ENCODE measurements around the gene TMEM97. TPM values are rescaled to one million over a fixed set of nuclear protein-coding genes. Genes with fewer than 3 reads are reported as not detected.
A peak's percentile ranks its signal among the peaks of the same experiment; 100 is the strongest.

The TMEM97 gene
- total and polyA plus RNA-seq, 9 donors = 18.7 to 93.0 (median 26.0) TPM

DNA sequence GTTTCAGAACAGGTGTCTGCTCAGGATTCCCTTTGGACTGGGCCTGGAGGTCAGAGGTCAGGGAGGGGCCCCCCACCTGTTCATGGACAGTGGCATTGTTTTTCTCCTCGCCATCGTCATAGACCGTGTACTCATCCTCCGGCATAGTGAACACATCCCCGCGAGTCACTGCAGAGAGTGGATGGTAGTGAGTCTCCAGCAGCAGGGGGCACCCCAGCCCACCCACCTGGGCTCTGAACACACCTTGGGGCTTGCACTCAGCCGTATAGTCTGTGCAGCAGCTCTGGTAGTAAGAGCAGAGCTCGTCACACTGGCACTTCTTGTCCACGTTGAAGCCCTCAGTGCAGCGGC lies 50.7 kb downstream of the TMEM97 start:
- Histone ChIP-seq H3K4me3 (no peak overlapping the region), H3K9me3 (no peaks in the 10 kb centered on the region), H3K27me3 (no peaks in the 10 kb centered on the region), H3K36me3 (no peaks in the 10 kb centered on the region), H3K4me1 (ENCODE audit: insufficient read depth) (peaks cover 7% of the 10 kb centered on the region), H3K27ac (no peak overlapping the region)
- TF ChIP-seq, protein P1, sequence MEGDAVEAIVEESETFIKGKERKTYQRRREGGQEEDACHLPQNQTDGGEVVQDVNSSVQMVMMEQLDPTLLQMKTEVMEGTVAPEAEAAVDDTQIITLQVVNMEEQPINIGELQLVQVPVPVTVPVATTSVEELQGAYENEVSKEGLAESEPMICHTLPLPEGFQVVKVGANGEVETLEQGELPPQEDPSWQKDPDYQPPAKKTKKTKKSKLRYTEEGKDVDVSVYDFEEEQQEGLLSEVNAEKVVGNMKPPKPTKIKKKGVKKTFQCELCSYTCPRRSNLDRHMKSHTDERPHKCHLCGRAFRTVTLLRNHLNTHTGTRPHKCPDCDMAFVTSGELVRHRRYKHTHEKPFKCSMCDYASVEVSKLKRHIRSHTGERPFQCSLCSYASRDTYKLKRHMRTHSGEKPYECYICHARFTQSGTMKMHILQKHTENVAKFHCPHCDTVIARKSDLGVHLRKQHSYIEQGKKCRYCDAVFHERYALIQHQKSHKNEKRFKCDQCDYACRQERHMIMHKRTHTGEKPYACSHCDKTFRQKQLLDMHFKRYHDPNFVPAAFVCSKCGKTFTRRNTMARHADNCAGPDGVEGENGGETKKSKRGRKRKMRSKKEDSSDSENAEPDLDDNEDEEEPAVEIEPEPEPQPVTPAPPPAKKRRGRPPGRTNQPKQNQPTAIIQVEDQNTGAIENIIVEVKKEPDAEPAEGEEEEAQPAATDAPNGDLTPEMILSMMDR (IDR thresholded peaks at IDR 0.05) = no peak
- no peak for TF ChIP-seq EP300 (IDR thresholded peaks at IDR 0.05)
- TF ChIP-seq POLR2A (IDR thresholded peaks at IDR 0.05) = no peak
- no peak for DNase-seq
- WGBS, 3 donors = 58 to 69% (median 59%) methylated on average over 9 to 10 of the region's 10 CpGs
- intact Hi-C loops (cut with DNase I) = no loop called here

DNA sequence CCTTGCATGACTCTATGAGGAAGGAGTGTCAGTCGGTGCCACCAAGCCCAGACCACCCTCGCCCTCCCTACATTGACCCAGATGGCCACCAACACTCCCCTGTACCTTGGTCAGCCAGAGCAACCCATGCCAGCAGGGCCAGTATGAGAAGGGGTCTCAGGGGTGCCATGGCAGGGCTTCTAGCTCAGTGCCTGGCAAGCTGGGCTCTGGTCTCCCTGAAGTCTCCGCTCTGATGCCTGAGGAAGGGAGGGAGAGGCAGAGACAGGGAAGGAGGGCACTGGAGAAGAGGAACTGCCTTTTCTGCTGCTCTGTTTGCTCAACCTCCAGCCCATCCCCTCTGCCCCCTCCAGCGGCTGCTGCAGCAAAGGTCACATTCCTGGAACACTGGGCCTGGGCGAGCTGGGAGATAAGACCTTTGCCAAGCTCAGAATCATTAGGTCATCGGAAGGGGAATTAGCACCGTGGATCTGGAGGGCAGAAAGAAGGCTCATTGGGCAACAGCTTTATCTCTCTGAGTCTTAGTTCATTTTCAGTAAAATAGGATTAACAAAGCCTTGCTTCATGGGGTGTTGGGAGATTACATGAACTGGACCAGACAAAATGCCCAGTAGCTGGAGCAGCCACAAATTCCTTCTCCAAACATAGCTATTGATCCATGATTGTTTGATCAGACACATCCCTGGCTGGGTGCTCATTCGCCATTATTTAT lies 51.2 kb downstream of the TMEM97 start, which contains the start of gene VTN:
Gene VTN, minus strand, starts transcription at position 273 of the 709 bp plus-strand sequence. Its CDS starts 104 bp downstream, at position 169.
- peak in 1 of 5 donors; percentile 56 for DNase-seq
- intact Hi-C loops (cut with DNase I) = no loop called here
- whole genome bisulfite sequencing, 3 donors = 18 to 26% (median 21%) methylated on average over 8 of the region's 8 CpGs
- Histone ChIP-seq H3K4me3 (no peak within 1 kb of the TSS), H3K27me3 (no peaks in the 10 kb centered on the region), H3K27ac (peak within 1 kb of the TSS in 1 of 2 donors; percentile 69), H3K4me1 (ENCODE audit: insufficient read depth) (peaks cover 7% of the 10 kb centered on the region), H3K9me3 (no peaks in the 10 kb centered on the region), H3K36me3 (no peaks in the 10 kb centered on the region)
- TF ChIP-seq, protein P1 (IDR thresholded peaks at IDR 0.05) = no peak
- TF ChIP-seq EP300 (IDR thresholded peaks at IDR 0.05) (no peak), POLR2A (IDR thresholded peaks at IDR 0.05) (no peak)

DNA sequence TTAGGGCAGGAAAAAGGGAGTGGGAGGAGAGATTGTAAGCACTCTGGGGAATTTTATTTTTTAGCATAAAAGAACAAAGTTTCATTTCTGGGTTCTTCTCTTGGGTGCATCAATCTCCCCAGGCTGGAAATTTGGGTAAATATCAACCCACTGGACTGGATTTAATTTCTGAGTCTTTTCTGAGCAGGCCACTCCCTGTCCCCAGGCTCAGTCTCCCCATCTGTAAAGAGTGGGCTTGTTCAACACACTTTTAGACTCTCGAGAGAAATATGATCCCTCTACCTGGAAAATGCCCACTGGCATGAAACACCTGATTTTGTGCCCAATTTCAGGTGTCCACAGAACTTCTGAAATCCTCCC lies 51.7 kb downstream of the TMEM97 start:
- peak overlapping the region in 1 of 2 donors; percentile 69 for H3K27ac ChIP-seq
- H3K9me3 ChIP-seq = no peaks in the 10 kb centered on the region
- no peak for DNase-seq
- H3K36me3 ChIP-seq = no peaks in the 10 kb centered on the region
- WGBS, 3 donors = 30 to 54% (median 48%) methylated on average over 1 of the region's 1 CpG
- H3K27me3 ChIP-seq = no peaks in the 10 kb centered on the region
- intact Hi-C loops (cut with DNase I) = no loop called here
- no peak overlapping the region for H3K4me3 ChIP-seq
- H3K4me1 ChIP-seq (ENCODE audit: insufficient read depth) = peaks cover 7% of the 10 kb centered on the region
- TF ChIP-seq, protein P1 (IDR thresholded peaks at IDR 0.05) = no peak
- TF ChIP-seq EP300 (IDR thresholded peaks at IDR 0.05) (no peak), POLR2A (IDR thresholded peaks at IDR 0.05) (no peak)

DNA sequence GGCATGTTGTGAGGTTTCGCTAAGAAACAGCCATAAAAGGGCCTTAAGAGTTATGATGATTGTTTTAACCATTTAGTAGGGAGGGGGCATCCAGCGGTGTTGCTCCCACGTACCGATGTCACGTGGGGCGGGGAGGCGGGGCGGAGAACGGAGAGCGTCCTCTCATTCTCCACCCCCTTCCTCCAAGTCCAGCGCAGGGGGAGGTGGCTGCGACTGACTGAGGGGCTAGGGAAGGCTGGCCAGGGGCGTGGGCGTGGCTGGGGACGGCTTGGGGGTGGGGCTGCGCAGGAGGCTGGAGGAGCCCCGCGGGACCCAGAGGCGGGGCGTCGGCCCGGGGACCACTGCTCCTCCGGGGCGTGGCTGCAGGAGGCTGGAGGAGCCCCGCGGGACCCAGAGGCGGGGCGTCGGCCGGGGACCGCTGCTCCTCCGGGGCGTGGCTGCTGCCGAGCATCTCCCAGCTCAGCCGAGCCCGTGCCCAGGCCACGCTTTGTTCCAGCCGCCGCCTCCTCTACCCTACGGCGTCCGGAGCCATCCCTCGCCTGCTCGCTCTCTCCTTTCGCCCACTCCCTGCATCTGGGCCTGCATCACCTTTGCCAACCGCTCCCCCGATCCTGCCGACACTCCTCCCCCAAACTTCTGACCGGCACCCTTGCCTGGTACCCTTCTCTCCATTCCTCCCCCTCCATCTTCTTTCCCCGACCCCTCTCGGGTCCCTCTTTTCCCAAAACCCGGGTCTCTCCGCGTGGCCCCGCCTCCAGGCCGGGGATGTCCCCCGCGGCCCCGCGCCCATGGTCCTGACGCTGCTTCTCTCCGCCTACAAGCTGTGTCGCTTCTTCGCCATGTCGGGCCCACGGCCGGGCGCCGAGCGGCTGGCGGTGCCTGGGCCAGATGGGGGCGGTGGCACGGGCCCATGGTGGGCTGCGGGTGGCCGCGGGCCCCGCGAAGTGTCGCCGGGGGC lies 52.5 kb downstream of the TMEM97 start, which contains the start of gene SARM1:
Gene SARM1, plus strand, starts transcription at position 450 of the 958 bp plus-strand sequence. Its CDS starts 339 bp downstream, at position 789.
- intact Hi-C loops (cut with DNase I) = loop anchor here in 1 of 4 donors (2.0 kb wide), 1 partner anchor 21 kb away; no protein-coding TSS in a partner anchor

More for the DNA sequence above, 52.5 kb downstream of the TMEM97 start, which contains the start of gene SARM1:
- TF ChIP-seq EP300 (IDR thresholded peaks at IDR 0.05) = no peak
- no peak for TF ChIP-seq POLR2A (IDR thresholded peaks at IDR 0.05)
- TF ChIP-seq, protein P1 (IDR thresholded peaks at IDR 0.05) = no peak
- Histone ChIP-seq H3K27ac (peak within 1 kb of the TSS in 1 of 2 donors; percentile 69), H3K4me3 (peak within 1 kb of the TSS; percentile 58), H3K4me1 (ENCODE audit: insufficient read depth) (peaks cover 7% of the 10 kb centered on the region), H3K27me3 (no peaks in the 10 kb centered on the region), H3K9me3 (no peaks in the 10 kb centered on the region), H3K36me3 (no peaks in the 10 kb centered on the region)
- WGBS, 3 donors = 0 to 2% (median 0%) methylated on average over 77 to 80 of the region's 80 CpGs
- peak; percentile 87 to 92 (median 89) for DNase-seq

Data from ovary (tissue), 9 donors.